Tibial artery (tissue), 4 donors: ENCODE data around the gene ACOXL.

Experiments used
- DNase-seq, 2 donors: peaks; one replicate each; pipeline ENCODE4 v3.0.0-alpha.2; 2019
- H3K27ac ChIP-seq, 2 donors: fragments of 200-600 bp; sonication (generic) in 1 of 2; 1 replicate in 1 of 2; 2 replicates in 1 of 2; pipeline ENCODE4 v1.5.1; 2018 to 2019; ENCODE audit warnings: mild to moderate bottlenecking in 1 of 2
- H3K27me3 ChIP-seq, 2 donors: fragments of 200-600 bp; sonication (generic) in 1 of 2; one replicate each; pipeline versions ENCODE4 v1.5.1 to v1.6.0; 2016 to 2019
- H3K36me3 ChIP-seq, 3 donors: fragments of 200-600 bp; sonication (generic) in 2 of 3; one replicate each; pipeline ENCODE4 v1.5.1; 2016 to 2019; ENCODE audit warnings: mild to moderate bottlenecking in 2 of 3
- H3K4me1 ChIP-seq, 4 donors: fragments of 200-600 bp; sonication (generic) in 2 of 4; 1 replicate in 3 of 4; 2 replicates in 1 of 4; pipeline ENCODE4 v1.5.1; 2016 to 2019
- H3K4me3 ChIP-seq, 2 donors: fragments of 200-600 bp; sonication (generic) in 1 of 2; 1 replicate in 1 of 2; 2 replicates in 1 of 2; pipeline ENCODE4 v1.5.1; 2018 to 2019; ENCODE audit warnings: mild to moderate bottlenecking in 2 of 2
- H3K9me3 ChIP-seq, 3 donors: fragments of 200-600 bp; sonication (generic) in 1 of 3; one replicate each; pipeline ENCODE4 v1.5.1; 2016 to 2019
- CTCF ChIP-seq, 2 experiments: fragments of 200-600 bp in 1 of 2; fragments of 450-650 bp in 1 of 2; IDR thresholded peaks; one replicate each; pipeline ENCODE4 v1.5.1; 2017 to 2019; ENCODE audit warnings: antibody characterized with exemption in 2 of 2, mild to moderate bottlenecking in 1 of 2, moderate library complexity in 1 of 2
- intact Hi-C: fragments of 100-400 bp; cut with DNase I; formaldehyde crosslinking; loops from one replicate; pipeline ENCODE4 v1.15.0; 2023; ENCODE audit warnings: low total_unique reads

The ACOXL gene

GRCh38 chr2:110858135-110858725, 125.9 kb downstream of the ACOXL start:
- Histone ChIP-seq H3K9me3 (no peaks in the 10 kb centered on the region), H3K27ac (no peak overlapping the region), H3K27me3 (peaks cover 0 to 39% of the 10 kb centered on the region in 2 donors), H3K4me1 (no peaks in the 10 kb centered on the region), H3K36me3 (no peaks in the 10 kb centered on the region), H3K4me3 (no peak overlapping the region)
- intact Hi-C loops = no loop called here
- no peak for TF ChIP-seq CTCF (IDR thresholded peaks at IDR 0.05)
- DNase-seq = no peak

- H3K36me3 ChIP-seq = no peaks in the 10 kb centered on the region
- no peaks in the 10 kb centered on the region for H3K4me1 ChIP-seq
- H3K27ac ChIP-seq = no peak overlapping the region
- no peak for DNase-seq
- peaks cover 0 to 43% of the 10 kb centered on the region in 2 donors for H3K27me3 ChIP-seq
- H3K4me3 ChIP-seq = no peak overlapping the region
- H3K9me3 ChIP-seq = no peaks in the 10 kb centered on the region
- no peak for TF ChIP-seq CTCF (IDR thresholded peaks at IDR 0.05)
- intact Hi-C loops = no loop called here
Observed at GRCh38 chr2:110858993-110859701, 126.8 kb downstream of the ACOXL start.

- Histone ChIP-seq H3K4me1 (no peaks in the 10 kb centered on the region), H3K27ac (no peak overlapping the region), H3K27me3 (peaks cover 0 to 43% of the 10 kb centered on the region in 2 donors), H3K36me3 (no peaks in the 10 kb centered on the region), H3K9me3 (no peaks in the 10 kb centered on the region), H3K4me3 (no peak overlapping the region)
- DNase-seq = no peak
- intact Hi-C loops = no loop called here
- no peak for TF ChIP-seq CTCF (IDR thresholded peaks at IDR 0.05)
Observed at GRCh38 chr2:110860630-110861029, 128.3 kb downstream of the ACOXL start.

- H3K36me3 ChIP-seq = no peaks in the 10 kb centered on the region
- intact Hi-C loops = no loop called here
- H3K4me3 ChIP-seq = no peak overlapping the region
- H3K27me3 ChIP-seq = peaks cover 0 to 46% of the 10 kb centered on the region in 2 donors
- no peak for DNase-seq
- no peaks in the 10 kb centered on the region for H3K4me1 ChIP-seq
- no peak overlapping the region for H3K27ac ChIP-seq
- no peak for TF ChIP-seq CTCF (IDR thresholded peaks at IDR 0.05)
- H3K9me3 ChIP-seq = no peaks in the 10 kb centered on the region
Observed at GRCh38 chr2:110861616-110862260, 129.4 kb downstream of the ACOXL start.

GRCh38 chr2:110863726-110864125, 131.4 kb downstream of the ACOXL start:
- DNase-seq = no peak

More at GRCh38 chr2:110863726-110864125, 131.4 kb downstream of the ACOXL start:
- Histone ChIP-seq H3K27me3 (peaks cover 0 to 43% of the 10 kb centered on the region in 2 donors), H3K4me3 (no peak overlapping the region), H3K9me3 (no peaks in the 10 kb centered on the region), H3K36me3 (no peaks in the 10 kb centered on the region), H3K4me1 (no peaks in the 10 kb centered on the region), H3K27ac (no peak overlapping the region)
- TF ChIP-seq CTCF (IDR thresholded peaks at IDR 0.05) = no peak
- intact Hi-C loops = no loop called here
